Measurements from ENCODE around the gene GPR179.

The GPR179 gene, protein sequence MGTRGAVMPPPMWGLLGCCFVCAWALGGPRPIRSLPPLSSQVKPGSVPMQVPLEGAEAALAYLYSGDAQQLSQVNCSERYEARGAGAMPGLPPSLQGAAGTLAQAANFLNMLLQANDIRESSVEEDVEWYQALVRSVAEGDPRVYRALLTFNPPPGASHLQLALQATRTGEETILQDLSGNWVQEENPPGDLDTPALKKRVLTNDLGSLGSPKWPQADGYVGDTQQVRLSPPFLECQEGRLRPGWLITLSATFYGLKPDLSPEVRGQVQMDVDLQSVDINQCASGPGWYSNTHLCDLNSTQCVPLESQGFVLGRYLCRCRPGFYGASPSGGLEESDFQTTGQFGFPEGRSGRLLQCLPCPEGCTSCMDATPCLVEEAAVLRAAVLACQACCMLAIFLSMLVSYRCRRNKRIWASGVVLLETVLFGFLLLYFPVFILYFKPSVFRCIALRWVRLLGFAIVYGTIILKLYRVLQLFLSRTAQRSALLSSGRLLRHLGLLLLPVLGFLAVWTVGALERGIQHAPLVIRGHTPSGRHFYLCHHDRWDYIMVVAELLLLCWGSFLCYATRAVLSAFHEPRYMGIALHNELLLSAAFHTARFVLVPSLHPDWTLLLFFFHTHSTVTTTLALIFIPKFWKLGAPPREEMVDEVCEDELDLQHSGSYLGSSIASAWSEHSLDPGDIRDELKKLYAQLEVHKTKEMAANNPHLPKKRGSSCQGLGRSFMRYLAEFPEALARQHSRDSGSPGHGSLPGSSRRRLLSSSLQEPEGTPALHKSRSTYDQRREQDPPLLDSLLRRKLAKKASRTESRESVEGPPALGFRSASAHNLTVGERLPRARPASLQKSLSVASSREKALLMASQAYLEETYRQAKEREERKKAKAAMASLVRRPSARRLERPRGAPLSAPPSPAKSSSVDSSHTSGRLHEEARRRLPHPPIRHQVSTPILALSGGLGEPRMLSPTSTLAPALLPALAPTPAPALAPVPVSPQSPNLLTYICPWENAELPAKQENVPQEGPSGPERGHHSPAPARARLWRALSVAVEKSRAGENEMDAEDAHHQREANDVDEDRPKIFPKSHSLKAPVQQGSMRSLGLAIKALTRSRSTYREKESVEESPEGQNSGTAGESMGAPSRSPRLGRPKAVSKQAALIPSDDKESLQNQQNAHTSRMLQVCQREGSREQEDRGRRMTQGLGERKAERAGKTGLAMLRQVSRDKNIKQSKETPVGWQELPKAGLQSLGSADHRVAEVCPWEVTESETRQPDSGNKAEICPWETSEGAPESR (N-terminal part only)

GRCh38 chr17:38343608-38344419, at the start of gene GPR179:
GPR179 (minus strand) TSS chr17:38343956; CDS start chr17:38343789, 167 bp downstream.
- TF ChIP-seq Cebpa-rat (IDR thresholded peaks at IDR 0.05): no peak
- Histone ChIP-seq H3K4me1 (peaks cover 33% of the 10 kb centered on the region), H4K20me1 (no peaks in the 10 kb centered on the region), H3K36me3 (no peaks in the 10 kb centered on the region), H3K9ac (no peak within 1 kb of the TSS), H3K9me3 (no peaks in the 10 kb centered on the region), H3K27me3 (no peaks in the 10 kb centered on the region), H3K27ac (no peak within 1 kb of the TSS), H3K4me3 (no peak within 1 kb of the TSS), H3K4me2 (peak within 1 kb of the TSS; percentile 59)

DNA sequence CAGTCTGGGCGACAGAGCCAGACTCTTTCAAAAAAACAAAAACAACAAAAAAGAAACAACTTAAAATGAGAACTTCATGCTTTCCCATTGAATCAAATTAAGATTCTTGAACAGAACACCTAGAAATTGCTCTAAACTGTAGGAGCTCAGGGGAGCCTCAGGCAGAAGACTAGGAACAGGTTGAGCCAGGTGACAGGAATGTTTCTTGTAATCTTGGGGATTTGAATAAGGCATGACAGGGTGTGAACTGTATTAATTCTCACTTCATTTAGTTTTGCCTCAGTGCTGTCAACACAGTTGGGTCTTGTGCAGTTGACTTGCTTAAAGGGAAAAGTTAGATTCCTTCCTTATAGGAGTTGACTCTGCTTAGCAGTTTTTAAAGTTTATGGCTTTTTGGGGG, 35.7 kb upstream of the GPR179 start:
- Histone ChIP-seq H3K9ac (no peak overlapping the region), H3K27ac (no peak overlapping the region), H3K9me3 (no peaks in the 10 kb centered on the region), H3K4me3 (no peak overlapping the region), H3K27me3 (no peaks in the 10 kb centered on the region), H4K20me1 (no peaks in the 10 kb centered on the region), H3K4me1 (peaks cover 9% of the 10 kb centered on the region), H3K36me3 (peaks cover 96% of the 10 kb centered on the region), H3K4me2 (no peak overlapping the region)
- TF ChIP-seq Cebpa-rat (IDR thresholded peaks at IDR 0.05): no peak

DNA sequence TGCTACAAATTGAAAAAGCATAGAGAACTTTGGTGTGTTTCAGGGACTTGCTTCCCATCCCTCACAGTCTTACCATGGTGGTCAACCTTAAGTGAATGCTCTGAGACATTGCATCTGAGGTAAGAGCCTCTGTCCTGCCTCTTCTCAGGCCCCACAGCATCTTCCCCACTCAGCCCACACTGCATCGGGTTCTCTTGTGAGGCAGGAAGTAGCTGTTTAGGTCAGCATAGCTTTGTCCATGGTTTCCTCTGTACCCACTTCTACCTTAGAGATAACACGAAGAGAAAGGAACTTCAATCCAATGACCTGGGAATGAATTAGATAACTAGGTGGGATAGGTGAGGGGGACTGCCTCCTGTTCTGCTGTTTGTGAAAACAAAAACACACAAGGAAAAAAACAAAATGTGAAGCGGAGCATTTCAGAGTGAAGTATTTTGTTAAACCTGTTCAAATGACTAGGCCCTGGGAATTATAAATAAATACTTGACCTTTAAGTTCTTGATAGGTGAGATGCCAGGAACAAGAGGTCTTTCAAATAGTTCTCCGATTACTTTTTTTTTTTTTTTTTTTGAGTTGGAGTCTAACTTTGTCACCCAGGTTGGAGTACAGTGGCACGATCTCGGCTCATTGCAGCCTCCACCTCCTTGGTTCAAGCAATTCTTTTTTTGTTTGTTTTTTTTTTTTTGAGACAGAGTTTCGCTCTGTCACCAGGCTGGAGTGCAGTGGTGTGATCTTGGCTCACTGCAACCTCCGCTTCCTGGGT, 25.5 kb upstream of the GPR179 start:
- no peak overlapping the region for H3K4me3 ChIP-seq
- H3K9me3 ChIP-seq: no peaks in the 10 kb centered on the region
- H3K4me1 ChIP-seq: no peaks in the 10 kb centered on the region
- H3K9ac ChIP-seq: no peak overlapping the region
- H4K20me1 ChIP-seq: peaks cover 23% of the 10 kb centered on the region
- no peak for TF ChIP-seq Cebpa-rat (IDR thresholded peaks at IDR 0.05)
- H3K27ac ChIP-seq: no peak overlapping the region
- no peak overlapping the region for H3K4me2 ChIP-seq
- no peaks in the 10 kb centered on the region for H3K27me3 ChIP-seq
- H3K36me3 ChIP-seq: peaks cover 100% of the 10 kb centered on the region

- Histone ChIP-seq H3K9ac (no peak overlapping the region), H3K27me3 (no peaks in the 10 kb centered on the region), H3K4me3 (no peak overlapping the region), H3K36me3 (peaks cover 86% of the 10 kb centered on the region), H3K27ac (no peak overlapping the region), H3K9me3 (no peaks in the 10 kb centered on the region), H4K20me1 (peaks cover 68% of the 10 kb centered on the region), H3K4me1 (no peaks in the 10 kb centered on the region), H3K4me2 (no peak overlapping the region)
- TF ChIP-seq Cebpa-rat (IDR thresholded peaks at IDR 0.05): no peak
Measured at GRCh38 chr17:38364741-38365140, 21.0 kb upstream of the GPR179 start.

- Histone ChIP-seq H3K4me1 (no peaks in the 10 kb centered on the region), H3K27ac (no peak overlapping the region), H3K9ac (no peak overlapping the region), H3K4me2 (no peak overlapping the region), H3K4me3 (no peak overlapping the region), H3K9me3 (no peaks in the 10 kb centered on the region), H4K20me1 (peaks cover 85% of the 10 kb centered on the region), H3K27me3 (no peaks in the 10 kb centered on the region), H3K36me3 (peaks cover 69% of the 10 kb centered on the region)
- TF ChIP-seq Cebpa-rat (IDR thresholded peaks at IDR 0.05): no peak
Measured at GRCh38 chr17:38363016-38363415, 19.3 kb upstream of the GPR179 start.

DNA sequence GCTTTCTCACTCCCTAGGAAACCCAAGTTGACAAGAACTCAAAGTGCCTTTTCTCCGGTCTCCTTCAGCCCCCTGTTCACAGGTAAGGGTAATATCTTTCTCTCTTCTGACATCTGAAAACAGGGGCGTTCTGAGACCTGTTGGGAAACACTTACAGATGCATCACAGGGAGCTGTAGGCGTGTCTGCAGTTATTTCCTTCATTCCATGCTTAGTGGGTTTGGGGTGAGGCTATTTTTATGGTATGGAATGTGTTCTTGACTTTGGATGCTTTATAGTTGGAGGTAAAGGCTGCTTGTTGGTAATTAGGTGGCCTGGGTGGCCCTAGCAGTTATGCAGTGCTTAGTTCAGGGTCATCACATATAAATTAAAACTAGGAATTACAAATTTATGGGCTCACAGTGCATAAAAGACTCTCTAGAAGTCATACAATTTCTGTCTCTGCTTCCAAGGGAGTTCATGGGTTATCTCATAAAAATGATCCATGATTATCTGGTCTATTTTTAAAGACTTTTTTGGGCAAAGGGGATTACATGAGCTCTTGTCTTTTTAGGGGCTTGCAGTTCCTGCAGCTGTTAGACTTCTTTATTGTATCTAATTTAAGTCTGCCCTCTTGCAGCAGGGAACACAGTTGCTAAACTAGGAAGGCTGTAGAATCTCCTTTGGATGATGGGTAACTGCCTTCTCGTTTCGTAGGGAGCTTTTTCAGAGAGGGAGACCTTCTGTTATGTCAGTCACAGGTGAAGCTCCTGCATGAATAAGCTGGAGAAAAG, 18.1 kb upstream of the GPR179 start:
- no peak overlapping the region for H3K9ac ChIP-seq
- peaks cover 97% of the 10 kb centered on the region for H4K20me1 ChIP-seq
- no peak for TF ChIP-seq Cebpa-rat (IDR thresholded peaks at IDR 0.05)
- no peak overlapping the region for H3K4me3 ChIP-seq
- no peak overlapping the region for H3K27ac ChIP-seq
- peaks cover 57% of the 10 kb centered on the region for H3K36me3 ChIP-seq
- peaks cover 9% of the 10 kb centered on the region for H3K4me1 ChIP-seq
- H3K27me3 ChIP-seq: no peaks in the 10 kb centered on the region
- no peaks in the 10 kb centered on the region for H3K9me3 ChIP-seq
- no peak overlapping the region for H3K4me2 ChIP-seq

DNA sequence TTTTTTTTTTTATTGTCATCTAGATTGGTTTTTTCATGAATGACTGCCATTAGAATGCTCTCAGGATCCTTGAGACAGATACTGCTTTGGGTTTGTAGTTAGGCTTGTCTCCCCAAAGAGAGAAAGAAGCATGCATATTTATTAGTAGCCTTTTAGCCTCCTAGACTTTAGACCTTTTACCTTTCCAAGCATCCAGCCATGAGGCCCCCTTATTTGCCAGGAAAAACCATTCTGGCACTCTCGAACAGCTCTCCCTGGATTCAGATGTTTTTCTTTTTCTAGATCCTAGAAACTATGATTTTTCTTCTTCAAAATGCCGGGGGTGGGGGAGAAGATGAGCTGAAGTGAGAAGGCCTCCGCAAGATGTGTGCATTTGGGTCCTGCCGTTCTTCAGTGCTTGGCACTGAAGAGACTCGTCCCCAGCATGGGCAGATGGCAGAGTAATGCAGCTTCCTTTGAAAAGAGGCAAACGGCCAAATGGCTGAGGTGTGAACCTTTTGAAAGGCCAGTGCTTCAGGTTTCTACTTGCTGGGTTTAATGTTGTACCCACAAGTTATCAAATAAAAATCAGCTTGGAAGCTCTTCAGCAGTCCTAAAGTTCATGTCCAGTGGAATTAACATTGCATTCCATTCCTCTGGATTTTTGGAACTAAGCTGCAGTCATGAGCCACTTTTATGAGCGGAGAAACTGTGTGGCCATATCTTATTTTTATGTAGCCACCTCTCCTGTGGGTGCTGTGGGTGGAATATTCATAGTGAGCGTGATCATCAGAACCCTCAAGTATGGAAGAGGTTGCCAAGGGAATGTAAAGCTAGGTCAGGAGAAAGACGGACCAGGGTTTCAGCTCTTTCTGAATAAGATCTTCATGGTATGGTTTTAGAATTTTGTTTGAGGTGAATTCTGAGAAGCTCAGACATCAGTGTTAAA, 15.1 kb upstream of the GPR179 start:
- no peak overlapping the region for H3K9ac ChIP-seq
- H3K4me3 ChIP-seq: no peak overlapping the region
- no peaks in the 10 kb centered on the region for H3K9me3 ChIP-seq
- H3K27ac ChIP-seq: no peak overlapping the region
- H4K20me1 ChIP-seq: peaks cover 99% of the 10 kb centered on the region
- no peak for TF ChIP-seq Cebpa-rat (IDR thresholded peaks at IDR 0.05)
- H3K4me2 ChIP-seq: no peak overlapping the region
- peaks cover 33% of the 10 kb centered on the region for H3K36me3 ChIP-seq
- peaks cover 29% of the 10 kb centered on the region for H3K4me1 ChIP-seq
- H3K27me3 ChIP-seq: no peaks in the 10 kb centered on the region

All from BLaER1 (cell line).